HG03196 (cell line): ENCODE results near the gene GIPC3.
"Not testable (repeated sequence)": the region's sequence is repeated elsewhere in the genome, so short reads cannot be mapped to it uniquely, and the experiment has no call there.

ENCODE experiments used
- ATAC-seq: cut with Tn5 transposase; IDR thresholded peaks from one replicate; pipeline ENCODE4 v1.9.1; 2021; ENCODE audit not compliant: unreplicated experiment

GIPC3 gene

DNA sequence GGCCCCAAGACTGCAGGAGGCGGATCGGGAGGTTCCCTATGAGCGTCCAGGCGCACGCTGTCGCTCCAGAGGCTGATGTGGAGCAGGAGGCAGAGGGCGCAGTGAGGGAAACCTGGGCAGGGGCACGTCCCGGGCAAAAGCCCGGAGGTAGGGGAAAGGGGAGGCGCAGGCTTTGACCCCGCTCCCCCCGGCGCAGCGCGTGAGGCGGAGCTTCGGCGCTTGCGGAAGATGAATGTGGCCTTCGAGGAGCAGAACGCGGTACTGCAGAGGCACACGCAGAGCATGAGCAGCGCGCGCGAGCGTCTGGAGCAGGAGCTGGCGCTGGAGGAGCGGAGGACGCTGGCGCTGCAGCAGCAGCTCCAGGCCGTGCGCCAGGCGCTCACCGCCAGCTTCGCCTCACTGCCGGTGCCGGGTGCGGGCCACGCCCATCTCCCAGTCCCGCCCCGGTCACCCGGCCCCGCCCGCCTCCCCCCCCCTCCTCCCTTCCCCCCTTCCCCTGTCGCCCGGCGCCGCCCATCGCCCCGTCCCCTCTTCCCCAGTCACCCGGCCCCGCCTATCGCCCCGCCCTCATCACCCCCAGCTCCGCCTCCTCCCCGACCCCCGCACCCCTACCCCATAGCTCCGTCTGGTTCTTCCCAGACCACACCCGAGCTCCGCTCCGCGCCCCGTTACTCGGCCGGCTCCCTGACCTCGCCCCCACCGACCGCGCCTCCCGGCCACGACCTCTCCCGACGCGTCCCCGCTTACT, 8.4 kb upstream of the GIPC3 start:
- no peak for ATAC-seq

DNA sequence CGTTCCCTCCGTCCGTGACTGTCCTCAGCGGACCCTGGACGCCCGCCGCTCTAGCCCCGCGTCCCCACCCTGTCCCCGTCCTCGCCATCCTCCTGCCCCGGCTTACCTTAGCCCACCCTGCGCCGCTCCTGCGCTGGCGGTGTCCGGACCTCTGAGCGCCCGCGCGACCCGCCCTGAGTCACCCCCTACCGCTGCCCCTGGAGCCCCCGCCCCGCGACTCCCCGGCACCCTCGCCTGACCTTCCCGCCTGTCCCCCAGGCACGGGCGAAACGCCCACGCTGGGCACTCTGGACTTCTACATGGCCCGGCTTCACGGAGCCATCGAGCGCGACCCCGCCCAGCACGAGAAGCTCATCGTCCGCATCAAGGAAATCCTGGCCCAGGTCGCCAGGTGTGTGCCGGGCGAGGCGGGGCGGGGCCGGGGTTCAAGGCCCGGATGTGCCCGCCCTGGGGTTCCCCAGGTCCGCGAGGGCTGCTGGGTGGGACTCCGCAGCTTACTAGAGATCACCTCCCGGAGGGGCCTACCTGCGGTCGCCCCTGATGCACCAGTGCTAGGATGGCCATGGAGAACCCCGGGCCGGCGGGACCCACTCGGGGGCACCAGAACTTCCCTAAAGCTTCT, 7.4 kb upstream of the GIPC3 start:
- no peak for ATAC-seq

DNA sequence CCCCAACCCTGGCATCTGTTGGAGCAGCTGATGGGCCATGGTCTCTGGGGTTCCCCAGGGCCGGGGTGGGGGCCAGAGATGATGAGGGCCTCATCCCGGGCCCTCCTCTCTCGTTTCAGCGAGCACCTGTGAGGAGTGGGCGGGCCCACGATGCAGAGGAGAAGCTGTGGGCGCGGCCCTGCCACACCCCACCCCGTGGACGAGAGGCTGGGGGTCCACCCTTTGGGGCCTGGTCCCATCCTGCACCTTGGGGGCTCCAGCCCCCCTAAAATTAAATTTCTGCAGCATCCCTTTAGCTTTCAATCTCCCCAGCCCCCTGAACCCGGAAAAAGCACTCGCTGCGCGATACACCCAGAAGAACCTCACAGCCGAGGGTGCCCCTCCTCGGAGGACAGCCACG, 6.9 kb upstream of the GIPC3 start:
- ATAC-seq: no peak

DNA sequence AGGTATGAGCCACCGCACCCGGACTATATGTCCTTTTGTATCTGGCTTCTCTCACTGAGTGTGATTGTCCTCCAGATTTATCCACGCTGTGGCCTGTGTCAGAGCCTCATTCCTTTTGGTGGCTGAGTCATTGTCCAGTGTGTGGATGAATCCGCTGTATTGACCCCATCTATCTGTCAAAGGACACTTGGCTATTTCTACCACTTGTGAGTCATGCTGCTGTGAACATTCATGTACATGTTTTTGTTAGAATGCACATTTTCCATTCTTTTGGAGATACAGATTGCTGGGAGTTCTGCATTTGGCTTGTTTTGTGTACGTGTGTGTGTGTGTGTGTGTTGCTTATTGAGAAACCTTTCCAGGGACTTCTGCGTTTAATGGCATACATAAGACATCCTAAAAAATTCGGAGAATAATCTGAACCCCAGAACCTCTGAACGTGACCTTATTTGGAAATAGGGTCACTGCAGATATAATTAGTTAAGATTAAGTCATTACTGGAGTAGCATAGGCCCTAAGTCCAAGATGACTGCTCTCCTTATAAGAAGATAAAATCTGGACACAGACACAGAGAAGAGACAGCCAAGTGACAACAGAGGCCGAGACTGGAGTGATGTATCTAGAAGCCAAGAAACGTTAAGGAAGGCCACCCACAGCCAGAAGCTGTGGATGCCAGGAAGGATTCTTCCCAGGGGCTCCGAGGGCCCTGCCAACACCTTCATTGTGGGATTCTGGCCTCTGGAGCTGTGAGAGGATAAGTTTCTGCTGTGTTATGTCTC, 4.9 kb upstream of the GIPC3 start:
- ATAC-seq: no peak

DNA sequence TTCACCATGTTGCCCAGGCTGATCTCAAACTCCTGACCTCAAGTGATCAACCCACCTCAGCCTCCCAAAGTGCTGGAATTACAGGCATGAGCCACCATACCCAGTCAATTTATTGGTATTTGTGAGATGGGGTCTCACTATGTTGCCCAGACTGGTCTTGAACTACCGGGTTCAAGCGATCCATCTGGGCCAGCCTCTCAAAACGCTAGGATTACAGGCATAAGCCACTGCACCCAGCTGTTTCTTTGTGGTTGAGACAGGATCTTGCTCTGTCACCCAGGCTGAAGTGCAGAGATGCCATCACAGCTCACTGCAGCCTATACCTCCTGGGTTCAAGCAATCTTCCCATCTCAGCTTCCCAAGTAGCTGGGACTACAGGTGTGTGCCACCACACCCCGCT, 3.5 kb upstream of the GIPC3 start:
- not testable (repeated sequence) for ATAC-seq

DNA sequence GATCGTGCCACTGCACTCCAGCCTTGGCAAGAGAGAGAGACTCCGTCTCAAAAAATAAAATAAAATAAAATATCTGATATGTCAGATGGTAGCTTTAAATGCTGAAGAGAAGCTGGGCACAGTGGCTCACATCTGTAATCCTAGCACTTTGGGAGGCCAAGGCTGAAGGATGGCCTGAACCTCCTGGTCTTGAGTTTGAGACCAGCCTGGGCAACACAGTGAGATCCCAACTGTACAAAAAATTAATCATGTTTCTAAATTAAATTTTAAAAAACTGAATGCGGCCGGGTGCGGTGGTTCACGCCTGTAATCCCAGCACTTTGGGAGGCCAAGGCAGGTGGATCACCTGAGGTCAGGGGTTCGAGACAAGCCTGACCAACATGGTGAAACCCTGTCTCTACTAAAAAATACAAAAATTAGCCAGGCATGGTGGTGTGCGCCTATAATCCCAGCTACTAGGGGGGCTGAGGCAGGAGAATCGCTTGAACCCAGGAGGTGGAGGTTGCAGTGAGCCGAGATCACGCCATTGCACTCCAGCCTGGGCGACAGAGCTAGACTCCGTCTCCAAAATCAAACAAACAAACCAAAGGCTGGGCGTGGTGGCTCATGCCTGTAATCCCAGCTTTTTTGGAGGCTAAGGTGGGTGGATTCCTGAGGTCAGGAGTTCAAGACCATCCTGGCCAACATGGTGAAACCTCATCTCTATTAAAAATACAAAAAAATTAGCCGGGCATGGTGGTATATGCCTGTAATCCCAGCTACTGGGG, 1.1 kb upstream of the GIPC3 start:
- ATAC-seq: not testable (repeated sequence)

DNA sequence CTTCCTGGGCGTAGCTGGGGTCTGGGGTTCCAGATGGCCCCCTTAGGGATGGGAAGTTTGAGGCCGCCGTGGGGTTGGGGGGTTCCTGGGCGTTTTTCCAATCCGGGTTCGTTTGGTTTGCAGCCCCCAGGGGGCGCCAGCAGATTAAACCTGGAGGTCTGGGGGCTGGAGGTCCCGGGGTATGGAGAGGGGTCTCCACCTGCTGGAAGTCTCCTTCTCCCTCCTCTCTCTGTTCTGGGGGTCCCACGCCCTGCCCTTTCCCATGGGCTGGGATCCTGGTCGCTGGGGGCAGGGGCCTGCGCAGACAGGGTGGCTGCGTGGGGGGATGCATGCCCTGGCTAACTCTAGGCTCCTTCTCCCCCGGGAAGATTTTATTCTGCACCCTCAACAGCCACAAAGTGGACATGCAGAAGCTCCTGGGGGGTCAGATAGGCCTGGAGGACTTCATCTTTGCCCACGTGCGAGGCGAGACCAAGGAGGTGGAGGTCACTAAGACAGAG, 899 bp downstream of the GIPC3 start:
- ATAC-seq: no peak

DNA sequence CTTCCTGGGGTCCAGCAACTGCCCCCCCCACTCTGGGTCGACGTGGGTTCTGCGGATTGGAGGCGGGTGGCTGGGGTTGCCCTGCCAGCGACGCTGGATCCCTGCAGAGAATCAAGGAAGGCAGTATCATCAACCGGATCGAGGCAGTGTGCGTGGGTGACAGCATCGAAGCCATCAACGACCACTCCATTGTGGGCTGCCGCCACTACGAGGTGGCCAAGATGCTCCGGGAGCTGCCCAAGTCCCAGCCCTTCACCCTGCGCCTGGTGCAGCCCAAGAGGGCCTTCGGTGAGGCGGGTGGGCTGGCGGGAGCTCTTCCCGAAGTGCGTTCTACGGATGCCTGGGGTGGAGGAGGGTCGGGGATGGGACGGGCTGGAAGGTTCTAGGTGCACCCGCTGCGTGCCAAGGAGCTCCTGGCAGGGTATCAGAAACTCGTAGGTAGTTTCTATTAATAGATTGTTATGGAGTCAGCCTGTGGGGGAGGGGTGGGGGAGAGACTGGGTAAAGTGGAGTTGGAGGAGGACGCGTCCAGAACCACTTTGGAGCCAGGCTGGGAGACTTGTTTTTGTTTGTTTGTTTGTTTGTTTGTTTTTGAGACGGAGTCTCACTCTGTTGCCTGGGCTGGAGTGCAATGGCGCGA, 1.5 kb downstream of the GIPC3 start:
- ATAC-seq: no peak

DNA sequence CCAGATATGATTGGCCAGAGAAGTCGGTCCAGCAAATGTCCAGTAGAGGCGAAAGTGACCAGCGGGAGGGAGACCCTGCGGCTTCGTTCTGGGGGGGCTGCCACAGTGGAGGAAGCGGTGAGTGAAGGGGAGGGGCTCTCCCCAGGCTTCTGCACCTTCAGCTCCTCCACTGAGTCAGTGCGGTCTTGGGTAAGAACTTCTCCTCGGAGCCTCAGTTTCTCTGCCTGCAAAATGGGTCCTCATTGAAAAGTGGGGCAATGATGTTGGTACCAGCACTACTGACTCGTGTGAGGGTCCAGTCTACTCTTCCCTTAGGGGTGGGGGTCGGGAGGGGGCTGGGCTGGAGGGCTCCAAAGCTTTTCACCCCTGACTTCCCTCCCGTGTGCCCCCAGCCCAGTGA, 4.2 kb downstream of the GIPC3 start:
- no peak for ATAC-seq

DNA sequence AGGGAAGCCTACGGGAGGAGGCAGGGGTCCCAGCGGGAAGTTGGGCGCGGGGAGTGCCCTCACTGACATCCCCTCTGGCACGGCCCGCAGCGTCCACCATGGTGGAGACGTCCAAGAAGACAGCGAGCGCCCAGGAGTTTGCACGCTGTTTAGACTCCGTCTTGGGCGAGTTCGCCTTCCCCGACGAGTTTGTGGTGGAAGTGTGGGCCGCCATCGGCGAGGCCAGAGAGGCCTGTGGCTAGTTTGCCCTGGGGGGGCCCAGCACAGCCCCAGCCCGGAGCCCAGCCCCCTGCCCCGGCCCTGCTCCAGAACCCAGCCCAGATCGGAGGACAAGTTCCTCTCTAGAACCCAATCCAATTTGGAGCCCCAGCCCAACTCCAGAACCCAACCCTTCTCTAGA, 4.7 kb downstream of the GIPC3 start:
- ATAC-seq: no peak

DNA sequence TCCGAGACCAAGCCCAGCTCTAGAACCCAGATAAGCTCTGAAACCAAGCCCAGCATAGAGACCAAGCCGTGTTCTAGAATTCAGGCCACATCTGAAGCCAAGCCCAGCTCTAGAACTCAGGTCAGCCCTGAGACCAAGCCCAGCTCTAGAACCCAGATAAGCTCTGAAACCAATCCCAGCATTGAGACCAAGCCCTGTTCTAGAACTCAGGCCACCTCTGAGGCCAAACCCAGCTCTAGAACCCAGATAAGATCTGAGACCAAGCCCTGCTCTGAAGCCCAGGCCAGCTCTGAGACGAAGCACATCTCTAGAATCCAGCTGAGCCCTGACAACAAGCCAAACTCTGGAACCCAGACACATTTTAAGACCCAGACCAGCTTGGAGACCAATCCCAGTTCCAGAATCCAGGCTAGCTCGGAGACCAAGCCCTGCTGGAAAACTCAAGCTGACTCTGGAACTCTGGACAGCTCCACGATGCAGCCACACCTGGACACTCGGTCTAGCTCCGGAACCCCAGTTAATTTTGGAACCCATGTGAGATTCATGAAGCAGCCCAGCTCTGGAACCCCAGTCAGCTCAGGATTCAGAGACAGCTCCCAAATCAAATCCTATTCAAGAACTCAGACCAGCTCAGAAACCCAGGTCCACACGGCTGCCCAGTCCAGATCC, 5.8 kb downstream of the GIPC3 start:
- no peak for ATAC-seq

DNA sequence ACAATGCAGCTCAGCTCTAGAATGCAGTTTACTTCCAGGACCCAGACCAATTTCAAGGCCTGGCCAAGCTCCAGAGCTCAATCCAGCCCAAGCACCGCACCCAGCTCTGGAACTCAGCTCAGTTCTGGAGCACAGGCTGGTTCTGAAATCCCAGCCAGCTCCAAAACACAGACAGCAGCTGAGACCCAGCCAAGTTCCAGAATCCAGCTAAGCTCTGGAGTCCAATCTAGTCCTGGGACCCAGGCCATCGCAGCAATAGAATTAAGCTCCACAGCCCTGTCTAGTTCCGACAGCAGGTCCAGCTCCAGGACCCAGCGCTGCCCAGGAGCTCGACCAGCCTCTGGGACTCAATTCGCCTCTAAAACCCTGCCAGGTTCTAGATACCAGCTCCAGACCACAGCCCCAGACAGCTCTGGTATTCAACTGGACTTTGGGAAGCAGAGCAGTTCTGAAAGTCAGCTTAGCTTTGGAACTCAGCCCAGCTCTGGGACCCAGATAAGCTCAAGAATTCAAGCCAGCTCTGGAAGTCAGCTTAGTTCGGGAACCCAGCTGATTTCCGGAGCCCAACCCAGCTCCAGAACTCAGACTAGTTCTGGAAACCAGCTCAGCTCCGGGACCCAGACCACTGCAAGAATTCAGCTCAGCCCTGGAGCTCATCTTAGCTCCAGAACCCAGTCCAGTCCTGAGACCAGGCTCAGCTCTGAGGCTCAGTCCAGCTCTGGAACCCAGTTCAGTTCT, 6.8 kb downstream of the GIPC3 start:
- no peak for ATAC-seq

DNA sequence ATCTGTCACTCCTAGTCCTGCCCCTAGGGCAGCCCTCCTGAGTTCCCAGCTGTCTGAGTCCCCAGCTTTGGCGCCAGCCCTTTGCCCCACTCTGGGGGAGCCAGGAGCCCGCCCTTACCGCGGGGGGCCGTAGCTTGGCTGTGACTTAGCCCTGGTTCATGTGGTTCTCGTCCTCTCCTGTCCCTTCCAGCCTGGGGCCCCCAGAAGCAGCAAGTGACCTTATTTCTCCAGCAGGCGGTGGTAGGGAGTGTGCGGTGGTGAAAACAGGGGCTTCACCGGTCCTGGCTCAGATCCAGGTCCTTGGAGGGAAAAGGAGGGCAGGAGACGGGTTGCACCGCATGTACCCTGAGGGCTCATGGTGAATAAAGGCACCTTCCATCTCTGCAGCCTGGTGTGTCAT, 7.9 kb downstream of the GIPC3 start:
- no peak for ATAC-seq

DNA sequence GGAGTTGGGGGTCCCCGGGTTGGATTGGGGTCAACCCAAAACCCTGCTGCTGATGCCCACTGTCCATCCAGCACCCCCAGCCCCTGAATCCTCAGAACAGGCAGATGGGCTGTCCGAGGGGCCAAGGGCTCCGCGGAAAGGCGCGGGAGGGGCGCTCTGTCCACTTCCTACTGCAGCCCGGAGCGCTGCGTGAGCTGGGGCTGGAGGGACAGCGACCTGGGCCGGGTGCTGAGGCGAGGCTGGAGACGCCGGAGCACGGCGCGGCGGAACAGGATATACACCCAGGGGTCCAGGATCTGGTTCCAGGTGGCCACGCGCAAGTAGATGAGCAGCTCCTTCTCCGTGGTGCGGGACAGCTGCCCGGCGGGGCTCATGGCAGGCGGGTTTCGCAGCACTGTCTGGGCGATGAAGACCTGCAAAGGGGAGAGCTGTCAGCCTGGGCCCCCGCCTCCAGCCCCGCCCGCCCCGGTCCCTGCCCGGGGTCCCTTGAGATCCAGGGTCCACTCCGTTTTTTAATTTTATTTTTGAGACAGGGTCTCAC, 10.3 kb downstream of the GIPC3 start:
- no peak for ATAC-seq

DNA sequence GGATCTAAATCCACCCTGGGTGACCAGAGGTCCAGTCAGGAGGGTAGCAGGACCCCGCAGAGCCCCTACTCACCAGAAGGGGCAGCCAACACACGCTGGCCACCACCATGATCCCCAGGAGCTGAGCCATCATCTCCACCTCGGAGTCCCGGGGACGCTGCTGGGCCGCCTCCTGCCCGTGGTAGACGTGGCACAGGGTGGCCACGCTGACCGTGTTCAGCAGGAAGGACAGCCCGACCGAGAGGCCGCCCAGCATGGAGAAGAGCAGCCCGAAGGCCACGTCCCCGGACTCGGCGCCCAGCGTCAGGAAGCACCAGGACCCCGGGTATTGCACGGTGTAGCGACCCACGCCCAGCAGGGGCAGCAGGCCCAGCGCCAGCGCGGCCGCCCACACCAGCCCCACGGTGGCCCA, 14.5 kb downstream of the GIPC3 start:
- ATAC-seq: no peak

DNA sequence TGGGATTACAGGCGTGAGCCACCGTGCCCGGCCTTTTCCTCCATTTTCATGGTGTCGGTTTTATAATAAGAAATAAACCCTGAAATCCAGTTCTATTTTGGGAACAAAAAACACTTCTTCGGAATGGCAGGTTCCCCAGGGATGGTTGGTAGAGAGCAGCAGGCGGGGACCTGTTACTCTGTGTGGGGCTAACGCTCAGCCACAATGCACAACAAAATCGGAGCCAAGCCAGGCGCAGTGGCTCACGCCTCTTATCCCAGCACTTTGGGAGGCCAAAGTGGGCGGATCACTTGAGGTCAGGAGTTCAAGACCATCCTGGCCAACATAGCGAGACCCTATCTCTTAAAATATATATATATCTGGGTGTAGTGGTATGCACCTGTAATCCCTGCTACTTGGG, 15.7 kb downstream of the GIPC3 start:
- ATAC-seq: no peak

DNA sequence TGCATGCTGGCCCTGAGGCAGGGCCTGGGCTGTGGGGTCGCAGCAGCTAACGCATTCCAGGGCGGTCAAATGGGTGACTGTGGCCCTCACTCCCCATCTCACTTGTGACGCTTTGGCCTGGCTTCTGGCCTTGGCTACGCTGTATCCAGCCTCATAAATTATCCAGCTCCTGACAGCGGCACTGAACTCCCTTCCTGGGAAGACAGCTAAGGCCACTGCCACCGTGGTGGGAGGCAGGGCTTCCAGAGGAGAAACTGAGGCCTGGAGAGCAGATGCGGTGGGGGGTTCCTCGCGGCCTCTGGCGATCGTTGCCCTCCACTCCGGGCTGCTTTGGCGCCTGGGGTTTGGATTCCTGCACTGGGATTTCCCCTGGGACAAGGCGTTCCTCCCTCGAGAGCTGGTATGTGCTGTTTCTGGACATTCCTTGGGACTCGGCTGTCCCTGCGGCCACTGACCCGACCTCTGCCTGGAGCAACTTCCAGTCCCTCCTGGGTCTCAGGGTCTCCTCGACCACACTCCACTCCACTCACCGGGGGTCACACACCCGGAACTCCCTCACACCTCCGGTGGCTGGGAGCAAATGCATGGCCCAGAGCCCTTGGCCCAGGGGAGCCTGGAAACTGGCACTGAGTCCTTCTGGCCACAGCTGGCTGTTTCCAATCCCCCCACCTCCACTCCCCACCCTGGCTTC, 18.0 kb downstream of the GIPC3 start:
- ATAC-seq: no peak

DNA sequence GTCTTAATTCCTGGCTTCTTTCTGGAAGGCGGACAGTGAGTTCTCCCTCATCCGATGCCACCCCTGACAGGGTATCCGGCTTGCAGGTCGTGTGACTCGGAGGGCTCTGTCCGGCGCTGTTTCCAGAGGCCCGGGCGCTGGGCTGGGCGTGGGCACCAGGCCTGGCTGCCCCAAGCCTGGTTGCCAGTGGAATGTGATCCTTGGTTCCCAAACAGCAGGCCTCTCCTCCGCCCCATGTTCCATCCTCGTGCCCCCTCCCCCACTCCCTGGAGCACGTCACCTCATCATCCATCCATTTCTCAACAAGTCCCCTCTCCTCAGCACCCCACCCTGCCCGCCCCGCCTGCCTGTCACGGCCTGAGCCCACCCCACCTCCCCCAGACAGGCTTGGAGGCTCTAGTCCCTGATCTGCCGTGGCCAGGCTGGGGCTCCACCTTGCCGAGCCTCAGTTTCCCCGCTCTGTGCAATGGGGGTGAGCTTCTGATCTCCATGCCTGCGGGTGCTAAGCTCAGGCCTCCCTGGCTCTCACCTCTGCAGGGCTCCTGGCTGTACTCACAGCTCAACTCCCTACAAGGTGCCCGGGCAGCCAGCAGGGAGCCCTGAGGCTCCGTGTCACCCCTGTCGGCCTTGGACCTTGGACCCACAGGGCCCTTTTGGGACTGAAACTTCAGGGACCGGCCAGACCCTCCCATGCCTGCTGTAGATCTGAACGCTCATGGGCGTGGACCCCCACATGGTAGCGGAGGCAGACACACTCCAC, 19.1 kb downstream of the GIPC3 start:
- ATAC-seq: no peak
